GM23338 (cell line): ENCODE results near the gene COIL. TPM values are rescaled to one million over a fixed set of nuclear protein-coding genes. Genes with fewer than 3 reads are reported as not detected.
A peak's percentile ranks its signal among the peaks of the same experiment; 100 is the strongest.

Source experiments
- ATAC-seq: fragments of 200-7000 bp; cut with Tn5 transposase; 3 replicates; pipeline ENCODE4 v1.9.1; 2020
- DNase-seq: peaks from one replicate; pipeline ENCODE4 v3.0.0-alpha.2; 2015; ENCODE audit warnings: low spot score
- H2AFZ ChIP-seq: fragments of 200-600 bp; sonication (generic); 2 replicates; pipeline ENCODE4 v1.8.0; 2016; ENCODE audit warnings: antibody characterized with exemption, mild to moderate bottlenecking, moderate library complexity
- H3F3A ChIP-seq: fragments of 200-600 bp; sonication (generic); replicated peaks from 2 replicates; pipeline ENCODE4 v1.8.0; 2017; ENCODE audit warnings: antibody characterized with exemption, mixed run types, low read depth
- H3K27ac ChIP-seq: fragments of 200-600 bp; sonication (generic); 2 replicates; pipeline ENCODE4 v1.6.1; 2016; ENCODE audit warnings: low read depth
- H3K27me3 ChIP-seq: fragments of 200-600 bp; sonication (generic); 2 replicates; pipeline ENCODE4 v1.8.0; 2016; ENCODE audit warnings: mild to moderate bottlenecking, mixed run types, moderate library complexity; ENCODE audit not compliant: insufficient read depth
- H3K36me3 ChIP-seq: fragments of 200-600 bp; sonication (generic); 2 replicates; pipeline ENCODE4 v1.8.0; 2016; ENCODE audit warnings: mild to moderate bottlenecking; ENCODE audit not compliant: insufficient read depth
- H3K4me1 ChIP-seq: fragments of 200-600 bp; sonication (generic); 2 replicates; pipeline ENCODE4 v1.8.0; 2016; ENCODE audit warnings: mild to moderate bottlenecking, moderate library complexity; ENCODE audit not compliant: insufficient read depth
- H3K4me2 ChIP-seq: fragments of 200-600 bp; sonication (generic); 2 replicates; pipeline ENCODE4 v1.7.1; 2017; ENCODE audit warnings: mixed run types
- H3K4me3 ChIP-seq: fragments of 200-600 bp; sonication (generic); 2 replicates; pipeline ENCODE4 v1.6.1; 2016; ENCODE audit warnings: mixed run types
- H3K79me2 ChIP-seq: fragments of 200-600 bp; sonication (generic); replicated peaks from 2 replicates; pipeline ENCODE4 v1.8.0; 2017; ENCODE audit warnings: mild to moderate bottlenecking; ENCODE audit not compliant: insufficient read depth
- H3K9me2 ChIP-seq: fragments of 200-600 bp; sonication (generic); 2 replicates; pipeline ENCODE4 v1.8.0; 2017; ENCODE audit not compliant: insufficient read depth
- H4K20me1 ChIP-seq: fragments of 200-600 bp; sonication (generic); replicated peaks from 2 replicates; pipeline ENCODE4 v1.8.0; 2017; ENCODE audit warnings: mild to moderate bottlenecking; ENCODE audit not compliant: insufficient read depth
- H3K27ac Mint-ChIP-seq: 2 replicates; pipeline ENCODE4 v1.8.0; 2020; ENCODE audit warnings: inconsistent platforms, mild to moderate bottlenecking, moderate library complexity, mixed read lengths
- H3K27me3 Mint-ChIP-seq: 3 replicates; pipeline ENCODE4 v1.8.0; 2022; ENCODE audit warnings: low read depth, mild to moderate bottlenecking, moderate library complexity, mixed read lengths, inconsistent platforms; ENCODE audit not compliant: insufficient read depth, poor library complexity
- H3K36me3 Mint-ChIP-seq: 3 replicates; pipeline ENCODE4 v1.8.0; 2021; ENCODE audit warnings: low read depth, mild to moderate bottlenecking, inconsistent platforms, moderate library complexity, mixed read lengths
- H3K4me1 Mint-ChIP-seq: 3 replicates; pipeline ENCODE4 v1.8.0; 2020; ENCODE audit warnings: mild to moderate bottlenecking, inconsistent platforms, mixed read lengths
- H3K4me3 Mint-ChIP-seq: 3 replicates; pipeline ENCODE4 v1.8.0; 2021; ENCODE audit warnings: moderate library complexity, mild to moderate bottlenecking, inconsistent platforms, mixed read lengths
- H3K9me3 Mint-ChIP-seq: 3 replicates; pipeline ENCODE4 v1.8.0; 2020; ENCODE audit warnings: moderate library complexity, mild to moderate bottlenecking, inconsistent platforms, mixed read lengths
- CREB1 ChIP-seq: fragments of 250-450 bp; sonication (Bioruptor Pico); IDR thresholded peaks from 2 replicates; pipeline ENCODE4 v1.5.0; 2020; ENCODE audit warnings: low read depth, mild to moderate bottlenecking, moderate library complexity
- CTCF ChIP-seq, 2 experiments: fragments of 200-600 bp in 1 of 2; sonication (generic) in 1 of 2; conservative IDR thresholded peaks; 2 replicates each; pipeline versions ENCODE4 v1.5.1 to v1.6.1; 2016 to 2017; ENCODE audit warnings: antibody characterized with exemption in 2 of 2, low read depth in 2 of 2, mild to moderate bottlenecking in 2 of 2, moderate library complexity in 1 of 2
- ETS1 ChIP-seq: IDR thresholded peaks from 2 replicates; pipeline ENCODE4 v1.6.1; 2016; ENCODE audit warnings: antibody characterized with exemption
- JUNB ChIP-seq: IDR thresholded peaks from one replicate; pipeline ENCODE4 v1.6.1; 2016; ENCODE audit warnings: antibody characterized with exemption; ENCODE audit not compliant: unreplicated experiment
- NANOG ChIP-seq: IDR thresholded peaks from 2 replicates; pipeline ENCODE4 v1.6.1; 2016; ENCODE audit warnings: antibody characterized with exemption, borderline replicate concordance
- POLR2AphosphoS5 ChIP-seq: IDR thresholded peaks from 2 replicates; pipeline ENCODE4 v1.6.1; 2016; ENCODE audit warnings: antibody characterized with exemption, low read depth
- REST ChIP-seq: IDR thresholded peaks from one replicate; pipeline ENCODE4 v1.6.1; 2018; ENCODE audit warnings: antibody characterized with exemption; ENCODE audit not compliant: unreplicated experiment
- ZNF114 ChIP-seq: fragments of 250-450 bp; sonication (Bioruptor Pico); IDR thresholded peaks from 2 replicates; pipeline ENCODE4 v1.5.0; 2020; ENCODE audit warnings: mild to moderate bottlenecking, moderate library complexity
- polyA plus RNA-seq: library from polyadenylated mRNA; unstranded; fragments of >200 nt; fragmentation: Nextera tagmentation; extraction: Ambion mirVana; gene quantifications from 2 replicates; pipeline ENCODE4 v1.2.1, GENCODE V29; 2016
- total RNA-seq: library from RNA; depleted of rRNA; stranded (reverse); fragments of >200 nt; shearing (Covaris generic); gene quantifications from 2 replicates; pipeline ENCODE4 v1.2.3, GENCODE V29; 2014

COIL gene
- total and polyA plus RNA-seq, 2 experiments from 2014 or later: 18.5 to 32.2 TPM

- Mint-ChIP-seq H3K9me3 (no peaks in the 10 kb centered on the region), H3K27me3 (peaks cover 7% of the 10 kb centered on the region), H3K4me1 (peaks cover 8% of the 10 kb centered on the region), H3K27ac (no peak overlapping the region), H3K4me3 (no peak overlapping the region), H3K36me3 (peaks cover 11% of the 10 kb centered on the region; the same call in 1 of the 3 replicates)
- DNase-seq (peak; percentile 62), ATAC-seq (peak; percentile 49; the same call in 2 of the 3 replicates)
- no peaks in the 10 kb centered on the region for H3K4me1 ChIP-seq
- no peaks in the 10 kb centered on the region for H4K20me1 ChIP-seq
- peaks cover 4% of the 10 kb centered on the region; the same call in 1 of the 2 replicates for H3K9me2 ChIP-seq
- H3K36me3 ChIP-seq: no peaks in the 10 kb centered on the region; the same call in none of the 2 replicates
- no peak overlapping the region for H3K4me3 ChIP-seq
- H2AFZ ChIP-seq: no peak overlapping the region
- no peaks in the 10 kb centered on the region for H3K79me2 ChIP-seq
- no peaks in the 10 kb centered on the region for H3F3A ChIP-seq
- no peak overlapping the region for H3K27ac ChIP-seq
- H3K27me3 ChIP-seq: no peaks in the 10 kb centered on the region
- TF ChIP-seq POLR2AphosphoS5: no peak
- no peak for TF ChIP-seq REST
- TF ChIP-seq CTCF (conservative IDR thresholded peaks at IDR 0.05; ENCODE audit: low read depth in 2 of 2): peak; percentile 53 to 65
- no peak overlapping the region for H3K4me2 ChIP-seq
Measured at GRCh38 chr17:57004944-57005579, 44.2 kb upstream of the COIL start.

- Histone ChIP-seq H3K36me3 (peaks cover 4% of the 10 kb centered on the region), H3K27ac (no peak overlapping the region), H4K20me1 (no peaks in the 10 kb centered on the region), H3F3A (no peaks in the 10 kb centered on the region), H3K79me2 (no peaks in the 10 kb centered on the region), H2AFZ (no peak overlapping the region), H3K27me3 (no peaks in the 10 kb centered on the region), H3K4me2 (no peak overlapping the region), H3K4me3 (no peak overlapping the region), H3K4me1 (no peaks in the 10 kb centered on the region), H3K9me2 (no peaks in the 10 kb centered on the region)
- ATAC-seq: no peak
- Mint-ChIP-seq H3K36me3 (peaks cover 12% of the 10 kb centered on the region; the same call in 2 of the 3 replicates), H3K27me3 (peaks cover 5% of the 10 kb centered on the region), H3K27ac (peak overlapping the region; percentile 6; the same call in 1 of the 2 replicates), H3K4me1 (0 out of 3 replicates have a peak, but pooled peaks cover 4% of the 10 kb centered on the region), H3K4me3 (no peak overlapping the region), H3K9me3 (no peaks in the 10 kb centered on the region)
- no peak for DNase-seq
- no peak for TF ChIP-seq JUNB
- no peak for TF ChIP-seq ZNF114 (CRISPR knock-in tag)
- TF ChIP-seq ETS1: no peak
- TF ChIP-seq REST: no peak
- no peak for TF ChIP-seq CTCF (conservative IDR thresholded peaks at IDR 0.05; ENCODE audit: low read depth in 2 of 2)
- TF ChIP-seq NANOG: no peak
- TF ChIP-seq CREB1 (CRISPR knock-in tag): no peak
- TF ChIP-seq POLR2AphosphoS5: no peak
Measured at GRCh38 chr17:57002904-57003303, 42.1 kb upstream of the COIL start.
